Measurements from ENCODE around the gene BROX. TPM values are rescaled to one million over a fixed set of nuclear protein-coding genes. Genes with fewer than 3 reads are reported as not detected.
"Not testable (repeated sequence)": the region's sequence is repeated elsewhere in the genome, so short reads cannot be mapped to it uniquely, and the experiment has no call there.

BROX gene
- total RNA-seq, 2 experiments from 2014 or later = 56.7 to 61.3 TPM

GRCh38 chr1:222736470-222736869 lies 24.1 kb downstream of the BROX start:
- Mint-ChIP-seq H3K4me1 (peaks cover 9% of the 10 kb centered on the region), H3K36me3 (ENCODE audit: low read depth) (peaks cover 29% of the 10 kb centered on the region), H3K27ac (no peak overlapping the region), H3K27me3 (no peaks in the 10 kb centered on the region), H3K4me3 (no peak overlapping the region), H3K9me3 (no peaks in the 10 kb centered on the region)
- no peak for DNase-seq
- ChIA-PET POLR2A (no interaction called here), CTCF (interaction anchor here (1.6 kb wide), 1 partner anchor 344 kb away, joined by 5 read pairs; no protein-coding TSS in a partner anchor)

- Mint-ChIP-seq H3K4me3 (no peak within 1 kb of the TSS), H3K27ac (no peak within 1 kb of the TSS), H3K4me1 (peaks cover 6% of the 10 kb centered on the region), H3K9me3 (no peaks in the 10 kb centered on the region), H3K27me3 (no peaks in the 10 kb centered on the region), H3K36me3 (ENCODE audit: low read depth) (peaks cover 25% of the 10 kb centered on the region)
- ChIA-PET POLR2A (no interaction called here), CTCF (interaction anchor here (0.6 to 1.6 kb wide), 4 partner anchors 61 to 356 kb away, joined by 3 to 5 read pairs (median 3); no protein-coding TSS in a partner anchor)
- no peak for DNase-seq
Observed at GRCh38 chr1:222736972-222737371, 24.6 kb downstream of the BROX start, which contains the start of gene FAM177B. Gene FAM177B (plus strand): TSS chr1:222737202. CDS start chr1:222746546, 9,344 bp downstream.

- Mint-ChIP-seq H3K4me1 (no peaks in the 10 kb centered on the region), H3K27me3 (no peaks in the 10 kb centered on the region)
Observed at GRCh38 chr1:222739465-222739864, 27.1 kb downstream of the BROX start.

GRCh38 chr1:222739929-222740328 lies 27.6 kb downstream of the BROX start:
- Mint-ChIP-seq H3K9me3 (no peaks in the 10 kb centered on the region), H3K36me3 (ENCODE audit: low read depth) (peaks cover 3% of the 10 kb centered on the region), H3K27me3 (no peaks in the 10 kb centered on the region), H3K4me3 (no peak overlapping the region), H3K27ac (no peak overlapping the region), H3K4me1 (no peaks in the 10 kb centered on the region)
- CTCF ChIA-PET = interaction anchor here (1.4 kb wide), 1 partner anchor 74 kb away, joined by 3 read pairs; no protein-coding TSS in a partner anchor
- DNase-seq = no peak
- POLR2A ChIA-PET = interaction anchor here (1.2 kb wide), 1 partner anchor 27 kb away, joined by 3 read pairs; the partner anchor contains the start of genes AIDA and BROX

More at GRCh38 chr1:222739465-222739864, 27.1 kb downstream of the BROX start:
- CTCF ChIA-PET = interaction anchor here (0.8 to 1.6 kb wide), 6 partner anchors 75 to 384 kb away, joined by 3 to 19 read pairs (median 4); no protein-coding TSS in a partner anchor
- Mint-ChIP-seq H3K27ac (no peak overlapping the region), H3K36me3 (ENCODE audit: low read depth) (peaks cover 7% of the 10 kb centered on the region), H3K4me3 (no peak overlapping the region), H3K9me3 (no peaks in the 10 kb centered on the region)
- DNase-seq = no peak
- POLR2A ChIA-PET = interaction anchor here (1.2 kb wide), 1 partner anchor 27 kb away, joined by 3 read pairs; the partner anchor contains the start of genes AIDA and BROX

GRCh38 chr1:222741630-222742457 lies 29.5 kb downstream of the BROX start:
- H3K4me3 Mint-ChIP-seq; H3K27ac Mint-ChIP-seq; DNase-seq; H3K9me3 Mint-ChIP-seq; CTCF ChIA-PET; H3K27me3 Mint-ChIP-seq; H3K4me1 Mint-ChIP-seq; H3K36me3 Mint-ChIP-seq (ENCODE audit: low read depth): not testable (repeated sequence)
- POLR2A ChIA-PET = interaction anchor here (1.1 kb wide), 1 partner anchor 9 kb away, joined by 4 read pairs; no protein-coding TSS in a partner anchor

GRCh38 chr1:222749927-222750326 lies 37.6 kb downstream of the BROX start:
- H3K27me3 Mint-ChIP-seq = peaks cover 10% of the 10 kb centered on the region
- H3K4me3 Mint-ChIP-seq = no peak overlapping the region
- no peak overlapping the region for H3K27ac Mint-ChIP-seq
- H3K9me3 Mint-ChIP-seq = no peaks in the 10 kb centered on the region
- no peaks in the 10 kb centered on the region for H3K36me3 Mint-ChIP-seq (ENCODE audit: low read depth)
- H3K4me1 Mint-ChIP-seq = no peaks in the 10 kb centered on the region
- ChIA-PET CTCF (no interaction called here), POLR2A (no interaction called here)
- DNase-seq = no peak

- no peak for DNase-seq
- POLR2A ChIA-PET = no interaction called here
- H3K4me3 Mint-ChIP-seq = no peak overlapping the region
- H3K27me3 Mint-ChIP-seq = peaks cover 10% of the 10 kb centered on the region
- CTCF ChIA-PET = interaction anchor here (0.9 to 1.8 kb wide), 2 partner anchors 41 to 339 kb away, joined by 5 read pairs; no protein-coding TSS in a partner anchor
- no peaks in the 10 kb centered on the region for H3K4me1 Mint-ChIP-seq
- H3K9me3 Mint-ChIP-seq = no peaks in the 10 kb centered on the region
- H3K27ac Mint-ChIP-seq = no peak overlapping the region
- no peaks in the 10 kb centered on the region for H3K36me3 Mint-ChIP-seq (ENCODE audit: low read depth)
Observed at GRCh38 chr1:222750651-222751050, 38.3 kb downstream of the BROX start.

- H3K27ac Mint-ChIP-seq = no peak overlapping the region
- no peaks in the 10 kb centered on the region for H3K9me3 Mint-ChIP-seq
- H3K36me3 Mint-ChIP-seq (ENCODE audit: low read depth) = no peaks in the 10 kb centered on the region
- POLR2A ChIA-PET = no interaction called here
- H3K4me3 Mint-ChIP-seq = no peak overlapping the region
- CTCF ChIA-PET = interaction anchor here (0.9 to 1.8 kb wide), 2 partner anchors 40 to 339 kb away, joined by 5 read pairs; no protein-coding TSS in a partner anchor
- no peak for DNase-seq
- no peaks in the 10 kb centered on the region for H3K4me1 Mint-ChIP-seq
- H3K27me3 Mint-ChIP-seq = peaks cover 13% of the 10 kb centered on the region
Observed at GRCh38 chr1:222751255-222751654, 38.9 kb downstream of the BROX start.

GRCh38 chr1:222754366-222755139 lies 42.2 kb downstream of the BROX start:
- ChIA-PET CTCF (interaction anchor here (1.0 kb wide), 1 partner anchor 145 kb away, joined by 3 read pairs; no protein-coding TSS in a partner anchor), POLR2A (no interaction called here)
- H3K27me3 Mint-ChIP-seq = peaks cover 11% of the 10 kb centered on the region
- no peak overlapping the region for H3K4me3 Mint-ChIP-seq
- DNase-seq = no peak
- peaks cover 2% of the 10 kb centered on the region for H3K9me3 Mint-ChIP-seq
- H3K27ac Mint-ChIP-seq = no peak overlapping the region
- no peaks in the 10 kb centered on the region for H3K4me1 Mint-ChIP-seq
- no peaks in the 10 kb centered on the region for H3K36me3 Mint-ChIP-seq (ENCODE audit: low read depth)

- no peak overlapping the region for H3K27ac Mint-ChIP-seq
- no peaks in the 10 kb centered on the region for H3K36me3 Mint-ChIP-seq (ENCODE audit: low read depth)
- H3K9me3 Mint-ChIP-seq = peaks cover 2% of the 10 kb centered on the region
Observed at GRCh38 chr1:222757646-222758268, 45.4 kb downstream of the BROX start.

GRCh38 chr1:222759451-222760035 lies 47.2 kb downstream of the BROX start:
- Mint-ChIP-seq H3K4me1 (no peaks in the 10 kb centered on the region), H3K27me3 (peaks cover 11% of the 10 kb centered on the region), H3K36me3 (ENCODE audit: low read depth) (no peaks in the 10 kb centered on the region), H3K27ac (no peak overlapping the region), H3K9me3 (peaks cover 7% of the 10 kb centered on the region), H3K4me3 (no peak overlapping the region)
- no peak for DNase-seq
- CTCF ChIA-PET = no interaction called here
- POLR2A ChIA-PET = no interaction called here

More at GRCh38 chr1:222757646-222758268, 45.4 kb downstream of the BROX start:
- no peaks in the 10 kb centered on the region for H3K4me1 Mint-ChIP-seq
- H3K4me3 Mint-ChIP-seq = no peak overlapping the region
- ChIA-PET CTCF (interaction anchor here (1.4 kb wide), 1 partner anchor 11 kb away, joined by 3 read pairs; no protein-coding TSS in a partner anchor), POLR2A (no interaction called here)
- peaks cover 8% of the 10 kb centered on the region for H3K27me3 Mint-ChIP-seq
- DNase-seq = no peak

GRCh38 chr1:222761083-222761482 lies 48.7 kb downstream of the BROX start:
- ChIA-PET POLR2A (no interaction called here), CTCF (no interaction called here)
- Mint-ChIP-seq H3K4me3 (no peak overlapping the region), H3K27me3 (peaks cover 12% of the 10 kb centered on the region), H3K36me3 (ENCODE audit: low read depth) (no peaks in the 10 kb centered on the region), H3K27ac (no peak overlapping the region), H3K9me3 (peaks cover 9% of the 10 kb centered on the region), H3K4me1 (no peaks in the 10 kb centered on the region)
- DNase-seq = no peak
